Liver (tissue), 3 donors: Measurements from ENCODE around the gene COL23A1.

Experiments used
- GABPA ChIP-seq, 2 donors: IDR thresholded peaks in 1 of 2; conservative IDR thresholded peaks in 1 of 2; 2 replicates each; pipeline ENCODE4 v1.6.1; 2016; ENCODE audit warnings: antibody characterized with exemption in 2 of 2, mild to moderate bottlenecking in 1 of 2, moderate library complexity in 1 of 2
- RAD21 ChIP-seq, 2 donors: IDR thresholded peaks; 2 replicates each; pipeline ENCODE4 v1.6.1; 2016; ENCODE audit warnings: antibody characterized with exemption in 2 of 2, mild to moderate bottlenecking in 2 of 2
- RXRA ChIP-seq, 2 donors: IDR thresholded peaks; 2 replicates each; pipeline ENCODE4 v1.6.1; 2017 to 2018; ENCODE audit warnings: antibody characterized with exemption in 2 of 2, mild to moderate bottlenecking in 1 of 2
- SP1 ChIP-seq: IDR thresholded peaks from 2 replicates; pipeline ENCODE4 v1.6.1; 2018; ENCODE audit warnings: antibody characterized with exemption, mild to moderate bottlenecking
- TAF1 ChIP-seq: conservative IDR thresholded peaks from 2 replicates; pipeline ENCODE4 v1.6.1; 2016; ENCODE audit warnings: antibody characterized with exemption, mild to moderate bottlenecking
- YY1 ChIP-seq: IDR thresholded peaks from 2 replicates; pipeline ENCODE4 v1.6.1; 2016; ENCODE audit warnings: antibody characterized with exemption, mild to moderate bottlenecking
- TF ChIP-seq, protein P1 (sequence below): fragments of 150-350 bp; IDR thresholded peaks from 2 replicates; pipeline ENCODE4 v1.5.1; 2017; ENCODE audit warnings: improper control_type of control experiment, low read depth, low read length; ENCODE audit not compliant: missing input control
- TF ChIP-seq, protein P2 (sequence below): IDR thresholded peaks from 2 replicates; pipeline ENCODE4 v1.6.1; 2016; ENCODE audit warnings: antibody characterized with exemption, mild to moderate bottlenecking
- TF ChIP-seq, protein P3 (sequence below): IDR thresholded peaks from 2 replicates; pipeline ENCODE4 v1.6.1; 2016; ENCODE audit warnings: antibody characterized with exemption
- TF ChIP-seq, protein P4 (sequence below): IDR thresholded peaks from 2 replicates; pipeline ENCODE4 v1.6.1; 2016; ENCODE audit warnings: antibody characterized with exemption
- donor health status: healthy.
- donor health status: healthy.

DNA sequence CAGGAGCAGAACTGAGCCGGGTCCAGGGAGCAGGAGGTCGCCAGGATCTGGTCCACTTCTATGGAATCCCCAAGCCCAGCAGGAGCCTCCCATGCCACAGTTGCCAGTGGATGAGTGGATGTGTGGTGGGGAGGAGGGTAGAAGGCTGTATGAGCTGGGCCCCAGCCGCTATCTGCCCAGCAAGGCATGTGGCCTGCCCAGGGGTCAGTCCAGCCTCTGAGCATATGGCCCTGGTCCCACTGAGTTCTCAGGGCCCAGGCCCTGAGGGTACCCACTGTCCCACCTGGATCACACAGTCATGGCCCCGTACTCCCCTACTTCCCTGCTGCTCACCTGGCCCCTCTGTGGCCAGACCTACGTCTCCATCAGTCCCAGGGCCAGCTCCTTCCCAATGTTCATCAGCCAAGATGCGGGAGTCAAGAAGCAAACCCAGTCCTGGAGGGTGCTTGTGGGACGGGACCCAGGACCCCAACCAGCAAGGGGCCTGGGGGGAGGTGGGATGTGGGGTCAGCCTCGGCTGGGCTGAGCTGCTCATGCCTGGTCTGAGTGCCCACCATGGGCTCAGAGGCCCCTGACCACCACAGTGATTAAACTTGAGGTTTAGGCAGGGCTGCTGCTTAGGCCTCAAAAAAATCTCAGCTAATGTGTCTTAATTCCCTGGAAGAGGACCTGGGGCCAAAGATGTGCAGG is 152.7 kb downstream of the COL23A1 start:
- TF ChIP-seq GABPA (IDR thresholded peaks at IDR 0.05 in 1 of 2, conservative IDR thresholded peaks at IDR 0.05 in 1 of 2) (no peak), YY1 (no peak), RAD21 (IDR thresholded peaks at IDR 0.05) (no peak), TAF1 (no peak), RXRA (IDR thresholded peaks at IDR 0.05) (no peak), SP1 (no peak)
- TF ChIP-seq, protein P1, sequence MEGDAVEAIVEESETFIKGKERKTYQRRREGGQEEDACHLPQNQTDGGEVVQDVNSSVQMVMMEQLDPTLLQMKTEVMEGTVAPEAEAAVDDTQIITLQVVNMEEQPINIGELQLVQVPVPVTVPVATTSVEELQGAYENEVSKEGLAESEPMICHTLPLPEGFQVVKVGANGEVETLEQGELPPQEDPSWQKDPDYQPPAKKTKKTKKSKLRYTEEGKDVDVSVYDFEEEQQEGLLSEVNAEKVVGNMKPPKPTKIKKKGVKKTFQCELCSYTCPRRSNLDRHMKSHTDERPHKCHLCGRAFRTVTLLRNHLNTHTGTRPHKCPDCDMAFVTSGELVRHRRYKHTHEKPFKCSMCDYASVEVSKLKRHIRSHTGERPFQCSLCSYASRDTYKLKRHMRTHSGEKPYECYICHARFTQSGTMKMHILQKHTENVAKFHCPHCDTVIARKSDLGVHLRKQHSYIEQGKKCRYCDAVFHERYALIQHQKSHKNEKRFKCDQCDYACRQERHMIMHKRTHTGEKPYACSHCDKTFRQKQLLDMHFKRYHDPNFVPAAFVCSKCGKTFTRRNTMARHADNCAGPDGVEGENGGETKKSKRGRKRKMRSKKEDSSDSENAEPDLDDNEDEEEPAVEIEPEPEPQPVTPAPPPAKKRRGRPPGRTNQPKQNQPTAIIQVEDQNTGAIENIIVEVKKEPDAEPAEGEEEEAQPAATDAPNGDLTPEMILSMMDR = no peak
- TF ChIP-seq, protein P2, sequence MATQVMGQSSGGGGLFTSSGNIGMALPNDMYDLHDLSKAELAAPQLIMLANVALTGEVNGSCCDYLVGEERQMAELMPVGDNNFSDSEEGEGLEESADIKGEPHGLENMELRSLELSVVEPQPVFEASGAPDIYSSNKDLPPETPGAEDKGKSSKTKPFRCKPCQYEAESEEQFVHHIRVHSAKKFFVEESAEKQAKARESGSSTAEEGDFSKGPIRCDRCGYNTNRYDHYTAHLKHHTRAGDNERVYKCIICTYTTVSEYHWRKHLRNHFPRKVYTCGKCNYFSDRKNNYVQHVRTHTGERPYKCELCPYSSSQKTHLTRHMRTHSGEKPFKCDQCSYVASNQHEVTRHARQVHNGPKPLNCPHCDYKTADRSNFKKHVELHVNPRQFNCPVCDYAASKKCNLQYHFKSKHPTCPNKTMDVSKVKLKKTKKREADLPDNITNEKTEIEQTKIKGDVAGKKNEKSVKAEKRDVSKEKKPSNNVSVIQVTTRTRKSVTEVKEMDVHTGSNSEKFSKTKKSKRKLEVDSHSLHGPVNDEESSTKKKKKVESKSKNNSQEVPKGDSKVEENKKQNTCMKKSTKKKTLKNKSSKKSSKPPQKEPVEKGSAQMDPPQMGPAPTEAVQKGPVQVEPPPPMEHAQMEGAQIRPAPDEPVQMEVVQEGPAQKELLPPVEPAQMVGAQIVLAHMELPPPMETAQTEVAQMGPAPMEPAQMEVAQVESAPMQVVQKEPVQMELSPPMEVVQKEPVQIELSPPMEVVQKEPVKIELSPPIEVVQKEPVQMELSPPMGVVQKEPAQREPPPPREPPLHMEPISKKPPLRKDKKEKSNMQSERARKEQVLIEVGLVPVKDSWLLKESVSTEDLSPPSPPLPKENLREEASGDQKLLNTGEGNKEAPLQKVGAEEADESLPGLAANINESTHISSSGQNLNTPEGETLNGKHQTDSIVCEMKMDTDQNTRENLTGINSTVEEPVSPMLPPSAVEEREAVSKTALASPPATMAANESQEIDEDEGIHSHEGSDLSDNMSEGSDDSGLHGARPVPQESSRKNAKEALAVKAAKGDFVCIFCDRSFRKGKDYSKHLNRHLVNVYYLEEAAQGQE = no peak
- TF ChIP-seq, protein P3, sequence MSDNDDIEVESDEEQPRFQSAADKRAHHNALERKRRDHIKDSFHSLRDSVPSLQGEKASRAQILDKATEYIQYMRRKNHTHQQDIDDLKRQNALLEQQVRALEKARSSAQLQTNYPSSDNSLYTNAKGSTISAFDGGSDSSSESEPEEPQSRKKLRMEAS = no peak
- TF ChIP-seq, protein P4, sequence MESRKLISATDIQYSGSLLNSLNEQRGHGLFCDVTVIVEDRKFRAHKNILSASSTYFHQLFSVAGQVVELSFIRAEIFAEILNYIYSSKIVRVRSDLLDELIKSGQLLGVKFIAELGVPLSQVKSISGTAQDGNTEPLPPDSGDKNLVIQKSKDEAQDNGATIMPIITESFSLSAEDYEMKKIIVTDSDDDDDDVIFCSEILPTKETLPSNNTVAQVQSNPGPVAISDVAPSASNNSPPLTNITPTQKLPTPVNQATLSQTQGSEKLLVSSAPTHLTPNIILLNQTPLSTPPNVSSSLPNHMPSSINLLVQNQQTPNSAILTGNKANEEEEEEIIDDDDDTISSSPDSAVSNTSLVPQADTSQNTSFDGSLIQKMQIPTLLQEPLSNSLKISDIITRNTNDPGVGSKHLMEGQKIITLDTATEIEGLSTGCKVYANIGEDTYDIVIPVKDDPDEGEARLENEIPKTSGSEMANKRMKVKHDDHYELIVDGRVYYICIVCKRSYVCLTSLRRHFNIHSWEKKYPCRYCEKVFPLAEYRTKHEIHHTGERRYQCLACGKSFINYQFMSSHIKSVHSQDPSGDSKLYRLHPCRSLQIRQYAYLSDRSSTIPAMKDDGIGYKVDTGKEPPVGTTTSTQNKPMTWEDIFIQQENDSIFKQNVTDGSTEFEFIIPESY = no peak
